Neuronal stem cell (in vitro differentiated cells): Measurements from ENCODE around the gene AAGAB.

Experiments used
- DNase-seq: peaks from one replicate; pipeline ENCODE4 v3.0.0-alpha.2; 2013; ENCODE audit warnings: low spot score
- H2AFZ ChIP-seq: one replicate; pipeline ENCODE4 v1.6.1; 2013; ENCODE audit warnings: mild to moderate bottlenecking, low read length, inconsistent platforms
- H2AK5ac ChIP-seq: 2 replicates; pipeline ENCODE4 v1.6.1; 2013; ENCODE audit warnings: low read depth, mild to moderate bottlenecking, inconsistent platforms, low read length, moderate library complexity, mixed read lengths
- H2BK120ac ChIP-seq: 2 replicates; pipeline ENCODE4 v1.6.1; 2013; ENCODE audit warnings: low read depth, mild to moderate bottlenecking, inconsistent platforms, low read length, moderate library complexity, mixed read lengths
- H2BK12ac ChIP-seq: one replicate; pipeline ENCODE4 v1.6.1; 2013; ENCODE audit warnings: low read length, inconsistent platforms
- H2BK15ac ChIP-seq: 2 replicates; pipeline ENCODE4 v1.6.1; 2013; ENCODE audit warnings: mild to moderate bottlenecking, low read length, inconsistent platforms, mixed read lengths
- H2BK5ac ChIP-seq: one replicate; pipeline ENCODE4 v1.6.1; 2013; ENCODE audit warnings: inconsistent platforms, mild to moderate bottlenecking, low read length, moderate library complexity
- H3K14ac ChIP-seq: one replicate; pipeline ENCODE4 v1.6.1; 2013; ENCODE audit warnings: low read length, inconsistent platforms
- H3K18ac ChIP-seq: 2 replicates; pipeline ENCODE4 v1.6.1; 2013; ENCODE audit warnings: low read length, inconsistent platforms
- H3K23ac ChIP-seq: 2 replicates; pipeline ENCODE4 v1.6.1; 2013; ENCODE audit warnings: low read depth, mild to moderate bottlenecking, mixed read lengths, low read length, inconsistent platforms; ENCODE audit not compliant: poor library complexity
- H3K27ac ChIP-seq: replicated peaks from 3 replicates; pipeline ENCODE4 v1.5.1; 2013; ENCODE audit warnings: low read length, inconsistent platforms
- H3K27me3 ChIP-seq, 3 experiments: 2 replicates each; pipeline ENCODE4 v1.6.1; 2013; ENCODE audit warnings: low read length in 3 of 3, mild to moderate bottlenecking in 2 of 3, inconsistent platforms in 1 of 3, low read depth in 1 of 3, mixed read lengths in 1 of 3, moderate library complexity in 1 of 3; ENCODE audit not compliant: control insufficient read depth in 3 of 3, insufficient read depth in 3 of 3
- H3K36me3 ChIP-seq, 2 donors: replicated peaks in 1 of 2; 2 replicates each; pipeline ENCODE4 v1.6.1; 2013; ENCODE audit warnings: low read length in 2 of 2; ENCODE audit not compliant: control insufficient read depth in 2 of 2, insufficient read depth in 2 of 2
- H3K4ac ChIP-seq: 2 replicates; pipeline ENCODE4 v1.6.1; 2013; ENCODE audit warnings: inconsistent platforms, mild to moderate bottlenecking, low read length, moderate library complexity
- H3K4me1 ChIP-seq, 2 donors: 1 replicate in 1 of 2; 2 replicates in 1 of 2; pipeline ENCODE4 v1.6.1; 2013; ENCODE audit warnings: low read length in 2 of 2, low read depth in 1 of 2; ENCODE audit not compliant: control insufficient read depth in 2 of 2, insufficient read depth in 1 of 2
- H3K4me2 ChIP-seq: one replicate; pipeline ENCODE4 v1.6.1; 2013; ENCODE audit warnings: mild to moderate bottlenecking, low read length, inconsistent platforms; ENCODE audit not compliant: insufficient read depth, poor library complexity, severe bottlenecking
- H3K4me3 ChIP-seq, 2 donors: 2 replicates each; pipeline ENCODE4 v1.5.1; 2013; ENCODE audit warnings: low read length in 2 of 2, mild to moderate bottlenecking in 2 of 2, inconsistent platforms in 1 of 2, moderate library complexity in 1 of 2
- H3K79me1 ChIP-seq: one replicate; pipeline ENCODE4 v1.6.1; 2013; ENCODE audit warnings: low read depth, mild to moderate bottlenecking, inconsistent platforms, low read length, moderate library complexity
- H3K9ac ChIP-seq: one replicate; pipeline ENCODE4 v1.6.1; 2013; ENCODE audit warnings: mild to moderate bottlenecking, low read depth, low read length, inconsistent platforms; ENCODE audit not compliant: poor library complexity
- H3K9me3 ChIP-seq, 2 donors: replicated peaks in 1 of 2; 2 replicates each; pipeline versions ENCODE3 to v1.6.1; 2013; ENCODE audit warnings: low read length in 2 of 2, mild to moderate bottlenecking in 2 of 2, inconsistent platforms in 1 of 2, low read depth in 1 of 2, mixed read lengths in 1 of 2, moderate library complexity in 1 of 2; ENCODE audit not compliant: control insufficient read depth in 2 of 2, insufficient read depth in 1 of 2
- H4K8ac ChIP-seq: one replicate; pipeline ENCODE4 v1.6.1; 2013; ENCODE audit warnings: low read depth, mild to moderate bottlenecking, inconsistent platforms, low read length, moderate library complexity
- H4K91ac ChIP-seq: one replicate; pipeline ENCODE4 v1.6.1; 2013; ENCODE audit warnings: low read length, low read depth, mild to moderate bottlenecking, inconsistent platforms; ENCODE audit not compliant: poor library complexity
- WGBS, 2 donors: extraction: QIAGEN DNeasy Blood & Tissue Kit; methylation state at CpG; one replicate each; pipeline ENCODE4 v1.1.7; 2013; ENCODE audit warnings: missing lambda C conversion rate in 2 of 2, mixed read lengths in 1 of 2; ENCODE audit not compliant: insufficient read length in 2 of 2, insufficient replicate concordance in 1 of 2; ENCODE audit errors: extremely low coverage in 2 of 2; 5-methylcytosine and 5-hydroxymethylcytosine counted together

AAGAB gene

DNA sequence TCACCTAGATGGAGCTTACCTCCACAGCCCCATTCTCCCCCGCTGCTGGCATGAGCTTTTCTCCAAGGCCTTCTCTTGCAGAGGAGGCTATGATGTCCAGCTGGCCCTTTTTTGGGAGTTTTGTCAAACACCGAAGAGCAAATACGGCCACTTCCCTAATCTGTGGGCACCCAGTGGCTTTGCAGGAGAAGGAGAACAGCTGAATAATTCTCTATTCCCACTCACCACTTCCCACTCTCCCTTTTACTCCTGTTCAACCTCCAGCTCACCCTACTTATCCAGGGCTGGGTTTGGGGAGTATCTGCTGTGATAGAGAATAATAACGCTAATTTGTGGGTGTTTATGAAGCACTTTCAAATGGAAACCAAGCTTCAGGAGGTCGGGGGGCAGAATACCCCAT lies 93.0 kb downstream of the AAGAB start:
- H3K9me3 ChIP-seq: peaks cover under 1 to 2% of the 10 kb centered on the region in 2 donors
- H3K18ac ChIP-seq: no peak overlapping the region
- no peak overlapping the region for H3K23ac ChIP-seq
- H3K27ac ChIP-seq: no peak overlapping the region
- no peaks in the 10 kb centered on the region for H3K27me3 ChIP-seq
- no peak overlapping the region for H2AFZ ChIP-seq
- WGBS, 2 donors: no CpG with 5 or more reads among the region's 5 CpGs
- H2BK12ac ChIP-seq: no peak overlapping the region
- no peak overlapping the region for H3K4ac ChIP-seq
- no peak overlapping the region for H2BK15ac ChIP-seq
- H2BK120ac ChIP-seq: no peak overlapping the region
- H3K36me3 ChIP-seq: peaks cover 1 to 18% of the 10 kb centered on the region in 2 donors
- H3K14ac ChIP-seq: no peak overlapping the region
- H2AK5ac ChIP-seq: no peak overlapping the region
- DNase-seq: no peak
- H3K4me3 ChIP-seq: no peak overlapping the region
- peaks cover 7% of the 10 kb centered on the region for H3K79me1 ChIP-seq
- H4K91ac ChIP-seq: no peak overlapping the region
- no peak overlapping the region for H3K9ac ChIP-seq
- no peak overlapping the region for H2BK5ac ChIP-seq
- H4K8ac ChIP-seq: no peak overlapping the region
- H3K4me1 ChIP-seq: peaks cover 16 to 18% of the 10 kb centered on the region in 2 donors
- no peak overlapping the region for H3K4me2 ChIP-seq

DNA sequence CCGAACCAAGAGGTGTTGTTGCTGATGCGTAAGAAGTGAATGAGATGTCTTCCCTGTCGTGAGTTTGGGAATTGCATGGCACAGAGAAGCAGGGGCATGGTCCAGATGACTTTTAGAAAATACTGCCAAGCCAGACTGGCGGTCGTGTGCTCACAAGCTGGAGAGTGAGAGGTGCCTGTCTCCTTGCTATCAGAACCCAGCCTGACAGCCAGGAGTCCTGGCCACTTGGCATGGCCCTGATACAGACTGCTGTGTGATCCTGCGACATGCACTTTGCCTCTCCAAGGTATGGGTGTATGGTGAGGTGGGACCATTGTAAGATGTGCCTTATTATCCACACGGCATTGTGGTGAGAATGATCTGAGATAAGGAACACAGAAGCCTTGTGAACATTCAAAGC lies 96.1 kb downstream of the AAGAB start:
- Histone ChIP-seq H3K36me3 (peaks cover 0 to 31% of the 10 kb centered on the region in 2 donors), H3K4ac (peak overlapping the region; percentile 26), H2AK5ac (peak overlapping the region; percentile 24), H2BK15ac (no peak overlapping the region), H3K23ac (no peak overlapping the region), H3K4me1 (no peaks in the 10 kb centered on the region), H3K18ac (peak overlapping the region; percentile 79), H3K27ac (no peak overlapping the region), H3K4me2 (no peak overlapping the region), H3K14ac (peak overlapping the region; percentile 67), H2AFZ (no peak overlapping the region), H3K4me3 (no peak overlapping the region), H3K27me3 (no peaks in the 10 kb centered on the region), H3K9ac (no peak overlapping the region), H2BK120ac (no peak overlapping the region), H4K8ac (no peak overlapping the region), H2BK5ac (no peak overlapping the region), H2BK12ac (no peak overlapping the region), H3K79me1 (peaks cover 8% of the 10 kb centered on the region), H4K91ac (no peak overlapping the region), H3K9me3 (peaks cover 3% of the 10 kb centered on the region in 2 donors)
- WGBS, 2 donors: no CpG with 5 or more reads among the region's 7 CpGs
- no peak for DNase-seq

DNA sequence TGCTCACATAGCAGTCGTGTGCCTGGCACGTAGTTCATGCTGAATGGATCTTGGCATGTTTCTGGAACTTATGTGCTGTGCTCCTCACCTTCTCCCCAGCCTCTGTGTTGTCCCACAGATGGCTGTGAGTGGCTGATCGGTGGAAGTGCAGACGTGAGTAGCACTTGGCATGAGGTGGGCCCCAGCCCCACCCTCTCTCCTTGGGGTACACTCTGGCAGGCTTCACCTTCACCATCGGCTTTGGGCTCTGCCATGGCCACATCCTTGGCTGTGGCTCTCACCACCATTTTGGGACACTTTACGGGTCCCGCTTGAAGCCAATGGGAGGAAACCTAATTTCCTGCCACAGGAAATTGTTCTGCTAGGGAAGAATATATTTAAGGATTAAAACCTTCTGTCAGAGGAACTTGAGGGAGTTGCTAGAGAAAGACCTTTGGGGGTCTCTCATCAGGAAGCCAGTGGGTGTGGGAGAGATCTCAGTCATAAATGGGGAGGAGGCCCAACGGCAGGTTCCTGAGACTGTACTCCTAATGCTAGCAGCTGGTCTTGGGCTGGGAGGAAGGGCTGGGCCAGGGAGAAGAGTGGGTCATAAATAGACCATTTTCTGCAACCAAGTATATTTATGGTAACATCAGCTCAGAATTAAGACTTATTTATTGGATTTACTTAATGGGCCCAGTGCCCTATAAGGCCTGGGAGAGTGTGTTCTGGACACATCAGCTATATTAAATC lies 96.8 kb downstream of the AAGAB start:
- Histone ChIP-seq H2AK5ac (no peak overlapping the region), H3K14ac (no peak overlapping the region), H3K4ac (no peak overlapping the region), H3K4me1 (no peaks in the 10 kb centered on the region), H4K91ac (no peak overlapping the region), H3K4me3 (no peak overlapping the region), H3K4me2 (no peak overlapping the region), H3K27me3 (no peaks in the 10 kb centered on the region), H4K8ac (no peak overlapping the region), H3K9me3 (peaks cover 3% of the 10 kb centered on the region in 2 donors), H2AFZ (no peak overlapping the region), H3K79me1 (peaks cover 8% of the 10 kb centered on the region), H3K36me3 (peaks cover 0 to 35% of the 10 kb centered on the region in 2 donors), H2BK120ac (no peak overlapping the region), H2BK15ac (no peak overlapping the region), H3K9ac (no peak overlapping the region), H3K27ac (no peak overlapping the region), H3K18ac (no peak overlapping the region), H3K23ac (no peak overlapping the region), H2BK5ac (no peak overlapping the region), H2BK12ac (no peak overlapping the region)
- no CpG with 5 or more reads among the region's 8 CpGs for WGBS, 2 donors
- DNase-seq: no peak

DNA sequence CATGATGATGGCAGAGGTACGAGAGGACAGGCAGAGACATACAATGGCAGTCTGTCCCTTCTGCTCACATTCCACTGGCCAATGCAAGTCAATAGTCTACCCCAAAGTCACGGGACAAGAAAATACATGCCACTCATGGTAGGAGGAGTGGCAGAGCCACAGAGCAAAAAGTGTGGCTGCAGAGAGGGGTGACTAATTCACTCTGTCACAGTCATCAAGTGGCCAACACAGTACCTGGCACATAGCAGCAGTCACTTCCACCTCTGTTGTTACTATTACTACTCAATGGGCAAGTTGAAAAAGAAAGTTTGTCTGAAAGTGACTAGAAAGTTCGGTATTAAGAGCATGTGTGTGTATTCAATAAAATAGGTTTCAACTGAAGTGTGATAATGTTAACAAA lies 97.6 kb downstream of the AAGAB start:
- Histone ChIP-seq H3K36me3 (peaks cover 0 to 41% of the 10 kb centered on the region in 2 donors), H3K23ac (no peak overlapping the region), H3K27me3 (no peaks in the 10 kb centered on the region), H2BK15ac (no peak overlapping the region), H3K27ac (no peak overlapping the region), H3K18ac (no peak overlapping the region), H3K9me3 (peaks cover 3% of the 10 kb centered on the region in 2 donors), H2BK12ac (no peak overlapping the region), H2AFZ (no peak overlapping the region), H2BK5ac (no peak overlapping the region), H3K4me1 (peaks cover 0 to 1% of the 10 kb centered on the region in 2 donors), H4K8ac (no peak overlapping the region), H3K4ac (no peak overlapping the region), H3K79me1 (peaks cover 8% of the 10 kb centered on the region), H3K4me3 (no peak overlapping the region), H3K14ac (no peak overlapping the region), H4K91ac (no peak overlapping the region), H3K9ac (no peak overlapping the region), H3K4me2 (no peak overlapping the region), H2BK120ac (no peak overlapping the region), H2AK5ac (no peak overlapping the region)
- no peak for DNase-seq
- no CpG with 5 or more reads among the region's 3 CpGs for WGBS, 2 donors
